HepG2 (cell line): Measurements from ENCODE around the gene SNX24. TPM values are rescaled to one million over a fixed set of nuclear protein-coding genes. Genes with fewer than 3 reads are reported as not detected.

Experiments
- CBX2 ChIP-seq, 2 experiments: fragments of 200-600 bp in 1 of 2; sonication (generic); formaldehyde crosslinking in 1 of 2; IDR thresholded peaks; 2 replicates each; pipeline versions ENCODE4 v1.7.0 to v1.8.1; 2018 to 2022; ENCODE audit warnings: low read depth in 2 of 2, low read length in 1 of 2, mild to moderate bottlenecking in 1 of 2, missing genetic modification reagents in 1 of 2
- FOXA1 ChIP-seq, 2 experiments: fragments of 450-650 bp in 1 of 2; sonication (generic) in 1 of 2; formaldehyde crosslinking in 1 of 2; IDR thresholded peaks; 2 replicates each; pipeline versions ENCODE4 v1.4.0 to v1.6.1; 2016 to 2020; ENCODE audit warnings: missing genetic modification reagents in 1 of 2
- KAT7 ChIP-seq: IDR thresholded peaks from 2 replicates; pipeline ENCODE4 v1.6.1; 2018; ENCODE audit warnings: borderline replicate concordance, missing compliant biosample characterization
- KLF12 ChIP-seq: sonication (generic); formaldehyde crosslinking; IDR thresholded peaks from 2 replicates; pipeline ENCODE4 v1.4.0; 2020; ENCODE audit warnings: missing genetic modification reagents, borderline replicate concordance
- NRL ChIP-seq: sonication (generic); formaldehyde crosslinking; IDR thresholded peaks from 2 replicates; pipeline ENCODE4 v1.5.0; 2020; ENCODE audit warnings: missing genetic modification reagents, mild to moderate bottlenecking, moderate library complexity, borderline replicate concordance
- ZC3H4 ChIP-seq: sonication (generic); formaldehyde crosslinking; IDR thresholded peaks from 2 replicates; pipeline ENCODE4 v1.4.0; 2020; ENCODE audit warnings: missing genetic modification reagents, borderline replicate concordance
- polyA plus RNA-seq, 8 experiments: library from polyadenylated mRNA; depleted of rRNA in 3 of 8; stranded (reverse) in 7 of 8; unstranded in 1 of 8; fragments of >200 nt; fragmentation: Illumina TruSeq in 4 of 8; extraction: Trizol in 4 of 8; gene quantifications; 2 replicates each; pipeline versions ENCODE4 v1.2.1 to v1.2.3, GENCODE V29; 2011 to 2016; ENCODE audit warnings: low read depth in 4 of 8, missing spikeins in 1 of 8, mixed read lengths in 1 of 8; ENCODE audit not compliant: insufficient read depth in 1 of 8
- total RNA-seq, 5 experiments: library from RNA; depleted of rRNA; stranded (reverse); fragments of >200 nt; fragmentation: Illumina TruSeq; extraction: Trizol; gene quantifications; 2 replicates each; pipeline ENCODE4 v1.2.3, GENCODE V29; 2016; ENCODE audit warnings: low read depth in 1 of 5
- TF ChIP-seq, protein P1 (sequence below): sonication (generic); formaldehyde crosslinking; conservative IDR thresholded peaks from 2 replicates; pipeline ENCODE4 v1.4.0; 2020; ENCODE audit warnings: mild to moderate bottlenecking, missing genetic modification reagents, moderate library complexity
- TF ChIP-seq, protein P2 (sequence below): sonication (generic); formaldehyde crosslinking; IDR thresholded peaks from 2 replicates; pipeline ENCODE4 v1.5.0; 2020; ENCODE audit warnings: mild to moderate bottlenecking, missing genetic modification reagents
- TF ChIP-seq, protein P3 (sequence below): sonication (generic); formaldehyde crosslinking; IDR thresholded peaks from 2 replicates; pipeline ENCODE4 v1.5.0; 2020; ENCODE audit warnings: mild to moderate bottlenecking, missing genetic modification reagents, borderline replicate concordance

SNX24 gene
- total and polyA plus RNA-seq, 2 of the 13 experiments (the other 11 are each of a cell fraction or from before 2014, with no cell fraction given) = 7.2 to 23.7 TPM

GRCh38 chr5:122844136-122844909, 1.1 kb upstream of the SNX24 start (continued):
- TF ChIP-seq, protein P1, sequence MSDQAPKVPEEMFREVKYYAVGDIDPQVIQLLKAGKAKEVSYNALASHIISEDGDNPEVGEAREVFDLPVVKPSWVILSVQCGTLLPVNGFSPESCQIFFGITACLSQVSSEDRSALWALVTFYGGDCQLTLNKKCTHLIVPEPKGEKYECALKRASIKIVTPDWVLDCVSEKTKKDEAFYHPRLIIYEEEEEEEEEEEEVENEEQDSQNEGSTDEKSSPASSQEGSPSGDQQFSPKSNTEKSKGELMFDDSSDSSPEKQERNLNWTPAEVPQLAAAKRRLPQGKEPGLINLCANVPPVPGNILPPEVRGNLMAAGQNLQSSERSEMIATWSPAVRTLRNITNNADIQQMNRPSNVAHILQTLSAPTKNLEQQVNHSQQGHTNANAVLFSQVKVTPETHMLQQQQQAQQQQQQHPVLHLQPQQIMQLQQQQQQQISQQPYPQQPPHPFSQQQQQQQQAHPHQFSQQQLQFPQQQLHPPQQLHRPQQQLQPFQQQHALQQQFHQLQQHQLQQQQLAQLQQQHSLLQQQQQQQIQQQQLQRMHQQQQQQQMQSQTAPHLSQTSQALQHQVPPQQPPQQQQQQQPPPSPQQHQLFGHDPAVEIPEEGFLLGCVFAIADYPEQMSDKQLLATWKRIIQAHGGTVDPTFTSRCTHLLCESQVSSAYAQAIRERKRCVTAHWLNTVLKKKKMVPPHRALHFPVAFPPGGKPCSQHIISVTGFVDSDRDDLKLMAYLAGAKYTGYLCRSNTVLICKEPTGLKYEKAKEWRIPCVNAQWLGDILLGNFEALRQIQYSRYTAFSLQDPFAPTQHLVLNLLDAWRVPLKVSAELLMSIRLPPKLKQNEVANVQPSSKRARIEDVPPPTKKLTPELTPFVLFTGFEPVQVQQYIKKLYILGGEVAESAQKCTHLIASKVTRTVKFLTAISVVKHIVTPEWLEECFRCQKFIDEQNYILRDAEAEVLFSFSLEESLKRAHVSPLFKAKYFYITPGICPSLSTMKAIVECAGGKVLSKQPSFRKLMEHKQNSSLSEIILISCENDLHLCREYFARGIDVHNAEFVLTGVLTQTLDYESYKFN (CRISPR knock-in tag) = no peak
- TF ChIP-seq, protein P2, sequence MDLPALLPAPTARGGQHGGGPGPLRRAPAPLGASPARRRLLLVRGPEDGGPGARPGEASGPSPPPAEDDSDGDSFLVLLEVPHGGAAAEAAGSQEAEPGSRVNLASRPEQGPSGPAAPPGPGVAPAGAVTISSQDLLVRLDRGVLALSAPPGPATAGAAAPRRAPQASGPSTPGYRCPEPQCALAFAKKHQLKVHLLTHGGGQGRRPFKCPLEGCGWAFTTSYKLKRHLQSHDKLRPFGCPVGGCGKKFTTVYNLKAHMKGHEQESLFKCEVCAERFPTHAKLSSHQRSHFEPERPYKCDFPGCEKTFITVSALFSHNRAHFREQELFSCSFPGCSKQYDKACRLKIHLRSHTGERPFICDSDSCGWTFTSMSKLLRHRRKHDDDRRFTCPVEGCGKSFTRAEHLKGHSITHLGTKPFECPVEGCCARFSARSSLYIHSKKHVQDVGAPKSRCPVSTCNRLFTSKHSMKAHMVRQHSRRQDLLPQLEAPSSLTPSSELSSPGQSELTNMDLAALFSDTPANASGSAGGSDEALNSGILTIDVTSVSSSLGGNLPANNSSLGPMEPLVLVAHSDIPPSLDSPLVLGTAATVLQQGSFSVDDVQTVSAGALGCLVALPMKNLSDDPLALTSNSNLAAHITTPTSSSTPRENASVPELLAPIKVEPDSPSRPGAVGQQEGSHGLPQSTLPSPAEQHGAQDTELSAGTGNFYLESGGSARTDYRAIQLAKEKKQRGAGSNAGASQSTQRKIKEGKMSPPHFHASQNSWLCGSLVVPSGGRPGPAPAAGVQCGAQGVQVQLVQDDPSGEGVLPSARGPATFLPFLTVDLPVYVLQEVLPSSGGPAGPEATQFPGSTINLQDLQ (CRISPR knock-in tag) = no peak
- 0 out of 2 replicates have a peak, but pooled peaks have one; percentile 16 for TF ChIP-seq KAT7 (CRISPR knock-in tag)
- no peak for TF ChIP-seq FOXA1 (IDR thresholded peaks at IDR 0.05)
- TF ChIP-seq FOXA1 (CRISPR knock-in tag; IDR thresholded peaks at IDR 0.05) = no peak
- no peak for TF ChIP-seq ZC3H4 (CRISPR knock-in tag)
- no peak for TF ChIP-seq CBX2 (IDR thresholded peaks at IDR 0.05; ENCODE audit: low read depth, low read length)
- TF ChIP-seq CBX2 (CRISPR knock-in tag; IDR thresholded peaks at IDR 0.05; ENCODE audit: low read depth) = no peak
- TF ChIP-seq NRL (CRISPR knock-in tag) = no peak
- TF ChIP-seq KLF12 (CRISPR knock-in tag) = no peak
- TF ChIP-seq, protein P3, sequence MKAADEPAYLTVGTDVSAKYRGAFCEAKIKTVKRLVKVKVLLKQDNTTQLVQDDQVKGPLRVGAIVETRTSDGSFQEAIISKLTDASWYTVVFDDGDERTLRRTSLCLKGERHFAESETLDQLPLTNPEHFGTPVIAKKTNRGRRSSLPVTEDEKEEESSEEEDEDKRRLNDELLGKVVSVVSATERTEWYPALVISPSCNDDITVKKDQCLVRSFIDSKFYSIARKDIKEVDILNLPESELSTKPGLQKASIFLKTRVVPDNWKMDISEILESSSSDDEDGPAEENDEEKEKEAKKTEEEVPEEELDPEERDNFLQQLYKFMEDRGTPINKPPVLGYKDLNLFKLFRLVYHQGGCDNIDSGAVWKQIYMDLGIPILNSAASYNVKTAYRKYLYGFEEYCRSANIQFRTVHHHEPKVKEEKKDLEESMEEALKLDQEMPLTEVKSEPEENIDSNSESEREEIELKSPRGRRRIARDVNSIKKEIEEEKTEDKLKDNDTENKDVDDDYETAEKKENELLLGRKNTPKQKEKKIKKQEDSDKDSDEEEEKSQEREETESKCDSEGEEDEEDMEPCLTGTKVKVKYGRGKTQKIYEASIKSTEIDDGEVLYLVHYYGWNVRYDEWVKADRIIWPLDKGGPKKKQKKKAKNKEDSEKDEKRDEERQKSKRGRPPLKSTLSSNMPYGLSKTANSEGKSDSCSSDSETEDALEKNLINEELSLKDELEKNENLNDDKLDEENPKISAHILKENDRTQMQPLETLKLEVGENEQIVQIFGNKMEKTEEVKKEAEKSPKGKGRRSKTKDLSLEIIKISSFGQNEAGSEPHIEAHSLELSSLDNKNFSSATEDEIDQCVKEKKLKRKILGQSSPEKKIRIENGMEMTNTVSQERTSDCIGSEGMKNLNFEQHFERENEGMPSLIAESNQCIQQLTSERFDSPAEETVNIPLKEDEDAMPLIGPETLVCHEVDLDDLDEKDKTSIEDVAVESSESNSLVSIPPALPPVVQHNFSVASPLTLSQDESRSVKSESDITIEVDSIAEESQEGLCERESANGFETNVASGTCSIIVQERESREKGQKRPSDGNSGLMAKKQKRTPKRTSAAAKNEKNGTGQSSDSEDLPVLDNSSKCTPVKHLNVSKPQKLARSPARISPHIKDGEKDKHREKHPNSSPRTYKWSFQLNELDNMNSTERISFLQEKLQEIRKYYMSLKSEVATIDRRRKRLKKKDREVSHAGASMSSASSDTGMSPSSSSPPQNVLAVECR (CRISPR knock-in tag) = no peak
